Loucy (cell line): ENCODE data around the gene AZI2.
A peak's percentile ranks its signal among the peaks of the same experiment; 100 is the strongest.

ENCODE experiments used
- H2AFZ ChIP-seq: fragments of 200-600 bp; sonication (generic); 2 replicates; pipeline ENCODE4 v1.6.0; 2016; ENCODE audit warnings: antibody characterized with exemption, mild to moderate bottlenecking, low read length, moderate library complexity
- H3F3A ChIP-seq: fragments of 200-600 bp; 2 replicates; pipeline ENCODE4 v1.6.0; 2016; ENCODE audit warnings: antibody characterized with exemption, low read depth, mild to moderate bottlenecking
- H3K27me3 ChIP-seq: fragments of 200-600 bp; sonication (generic); 2 replicates; pipeline ENCODE4 v1.6.1; 2014; ENCODE audit warnings: low read length, mild to moderate bottlenecking; ENCODE audit not compliant: insufficient read depth, poor library complexity, severe bottlenecking
- H3K36me3 ChIP-seq: fragments of 200-600 bp; sonication (generic); 2 replicates; pipeline ENCODE4 v1.6.1; 2016; ENCODE audit warnings: low read length; ENCODE audit not compliant: insufficient read depth
- H3K4me1 ChIP-seq: fragments of 200-600 bp; sonication (generic); 2 replicates; pipeline ENCODE4 v1.5.1; 2014; ENCODE audit warnings: low read length, mild to moderate bottlenecking; ENCODE audit not compliant: insufficient read depth, poor library complexity, severe bottlenecking
- H3K4me2 ChIP-seq: fragments of 200-600 bp; sonication (generic); 2 replicates; pipeline ENCODE4 v1.6.0; 2014; ENCODE audit warnings: antibody characterized with exemption, low read length, low read depth, mild to moderate bottlenecking; ENCODE audit not compliant: poor library complexity, severe bottlenecking
- H3K4me3 ChIP-seq: fragments of 200-600 bp; sonication (generic); 2 replicates; pipeline ENCODE4 v1.5.1; 2014; ENCODE audit warnings: low read length, mild to moderate bottlenecking, mixed read lengths; ENCODE audit not compliant: poor library complexity, severe bottlenecking
- H3K79me2 ChIP-seq: fragments of 200-600 bp; sonication (generic); 2 replicates; pipeline ENCODE4 v1.6.1; 2014; ENCODE audit warnings: low read length; ENCODE audit not compliant: insufficient read depth
- H3K9ac ChIP-seq: fragments of 200-600 bp; sonication (generic); 2 replicates; pipeline ENCODE4 v1.6.0; 2014; ENCODE audit warnings: mild to moderate bottlenecking, low read depth, low read length, moderate library complexity; ENCODE audit not compliant: poor library complexity, severe bottlenecking
- H3K9me2 ChIP-seq: fragments of 200-600 bp; sonication (generic); replicated peaks from 2 replicates; pipeline ENCODE4 v1.6.1; 2016; ENCODE audit warnings: low read depth, low read length, mixed read lengths
- H3K9me3 ChIP-seq: fragments of 200-600 bp; sonication (generic); 2 replicates; pipeline ENCODE4 v1.6.1; 2014; ENCODE audit warnings: mild to moderate bottlenecking, antibody characterized with exemption, low read length, low read depth; ENCODE audit not compliant: insufficient read depth
- H4K20me1 ChIP-seq: fragments of 200-600 bp; sonication (generic); 2 replicates; pipeline ENCODE4 v1.6.0; 2014; ENCODE audit warnings: antibody characterized with exemption, low read length, mild to moderate bottlenecking; ENCODE audit not compliant: insufficient read depth, poor library complexity, severe bottlenecking
- EZH2phosphoT487 ChIP-seq: fragments of 200-600 bp; IDR thresholded peaks from 2 replicates; pipeline ENCODE4 v1.6.1; 2018; ENCODE audit warnings: antibody characterized with exemption, mild to moderate bottlenecking, moderate library complexity, borderline replicate concordance
- TF ChIP-seq, protein P1 (sequence below): fragments of 200-600 bp; sonication (generic); conservative IDR thresholded peaks from 2 replicates; pipeline ENCODE4 v1.5.1; 2014; ENCODE audit warnings: mild to moderate bottlenecking, antibody characterized with exemption, low read length

The AZI2 gene

DNA sequence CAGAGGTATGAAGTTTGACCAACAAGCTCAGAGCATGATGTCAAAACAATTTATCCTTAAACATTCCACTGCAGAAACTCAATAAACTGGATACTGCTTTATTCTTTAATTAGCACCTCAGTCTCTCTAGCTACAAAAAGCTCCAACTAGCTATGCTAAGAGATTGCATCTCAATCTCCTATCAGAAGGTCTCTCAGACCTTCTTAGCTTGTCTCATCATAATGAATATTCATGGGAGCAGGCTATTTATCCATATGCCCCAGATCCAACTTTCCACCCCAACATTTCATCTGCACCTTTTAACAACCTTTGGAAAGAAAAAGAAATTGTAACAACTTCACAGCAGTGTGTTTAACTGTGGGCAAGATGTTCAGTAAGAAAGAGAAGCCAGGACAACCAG is 11.4 kb downstream of the AZI2 start:
- no peak overlapping the region for H3K4me2 ChIP-seq
- peaks cover 17% of the 10 kb centered on the region for H3K4me1 ChIP-seq
- peaks cover 29% of the 10 kb centered on the region; the same call in 1 of the 2 replicates for H3K36me3 ChIP-seq
- no peaks in the 10 kb centered on the region for H3K9me3 ChIP-seq
- H4K20me1 ChIP-seq, result peaks cover 4% of the 10 kb centered on the region
- no peak overlapping the region for H3K4me3 ChIP-seq
- H3K79me2 ChIP-seq, result peaks cover 15% of the 10 kb centered on the region
- TF ChIP-seq, protein P1, sequence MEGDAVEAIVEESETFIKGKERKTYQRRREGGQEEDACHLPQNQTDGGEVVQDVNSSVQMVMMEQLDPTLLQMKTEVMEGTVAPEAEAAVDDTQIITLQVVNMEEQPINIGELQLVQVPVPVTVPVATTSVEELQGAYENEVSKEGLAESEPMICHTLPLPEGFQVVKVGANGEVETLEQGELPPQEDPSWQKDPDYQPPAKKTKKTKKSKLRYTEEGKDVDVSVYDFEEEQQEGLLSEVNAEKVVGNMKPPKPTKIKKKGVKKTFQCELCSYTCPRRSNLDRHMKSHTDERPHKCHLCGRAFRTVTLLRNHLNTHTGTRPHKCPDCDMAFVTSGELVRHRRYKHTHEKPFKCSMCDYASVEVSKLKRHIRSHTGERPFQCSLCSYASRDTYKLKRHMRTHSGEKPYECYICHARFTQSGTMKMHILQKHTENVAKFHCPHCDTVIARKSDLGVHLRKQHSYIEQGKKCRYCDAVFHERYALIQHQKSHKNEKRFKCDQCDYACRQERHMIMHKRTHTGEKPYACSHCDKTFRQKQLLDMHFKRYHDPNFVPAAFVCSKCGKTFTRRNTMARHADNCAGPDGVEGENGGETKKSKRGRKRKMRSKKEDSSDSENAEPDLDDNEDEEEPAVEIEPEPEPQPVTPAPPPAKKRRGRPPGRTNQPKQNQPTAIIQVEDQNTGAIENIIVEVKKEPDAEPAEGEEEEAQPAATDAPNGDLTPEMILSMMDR, result no peak
- no peak for TF ChIP-seq EZH2phosphoT487
- H3K27me3 ChIP-seq, result no peaks in the 10 kb centered on the region
- H3K9ac ChIP-seq, result no peak overlapping the region
- H3F3A ChIP-seq, result no peaks in the 10 kb centered on the region
- no peak overlapping the region for H2AFZ ChIP-seq
- no peaks in the 10 kb centered on the region for H3K9me2 ChIP-seq

DNA sequence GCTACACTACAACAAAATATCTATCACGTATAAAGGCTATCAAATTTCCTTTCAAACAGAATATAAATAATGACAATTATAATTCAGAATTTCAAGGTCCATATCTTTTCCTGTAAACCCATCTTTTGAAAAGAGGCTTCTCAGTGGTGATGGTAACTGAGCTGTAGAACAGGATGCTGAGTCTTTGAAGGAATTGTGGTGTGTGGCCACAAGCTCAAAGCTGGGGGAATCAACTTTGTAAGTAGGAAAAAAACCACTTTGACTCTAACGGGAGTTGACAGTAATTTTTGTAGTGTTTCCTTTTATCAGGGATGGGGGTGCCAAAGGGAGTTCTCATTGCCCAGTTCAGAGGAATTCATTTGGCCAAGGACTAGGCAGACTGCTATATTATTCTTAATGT is 13.4 kb downstream of the AZI2 start:
- Histone ChIP-seq H3K4me2 (no peak overlapping the region), H3K4me1 (peaks cover 7% of the 10 kb centered on the region), H3K36me3 (peaks cover 41% of the 10 kb centered on the region; the same call in 1 of the 2 replicates), H4K20me1 (no peaks in the 10 kb centered on the region), H3K9me3 (no peaks in the 10 kb centered on the region), H2AFZ (no peak overlapping the region), H3K27me3 (no peaks in the 10 kb centered on the region), H3K79me2 (peaks cover under 1% of the 10 kb centered on the region; the same call in 1 of the 2 replicates), H3F3A (no peaks in the 10 kb centered on the region), H3K9ac (no peak overlapping the region), H3K4me3 (no peak overlapping the region), H3K9me2 (no peaks in the 10 kb centered on the region)
- TF ChIP-seq, protein P1, result no peak
- no peak for TF ChIP-seq EZH2phosphoT487

DNA sequence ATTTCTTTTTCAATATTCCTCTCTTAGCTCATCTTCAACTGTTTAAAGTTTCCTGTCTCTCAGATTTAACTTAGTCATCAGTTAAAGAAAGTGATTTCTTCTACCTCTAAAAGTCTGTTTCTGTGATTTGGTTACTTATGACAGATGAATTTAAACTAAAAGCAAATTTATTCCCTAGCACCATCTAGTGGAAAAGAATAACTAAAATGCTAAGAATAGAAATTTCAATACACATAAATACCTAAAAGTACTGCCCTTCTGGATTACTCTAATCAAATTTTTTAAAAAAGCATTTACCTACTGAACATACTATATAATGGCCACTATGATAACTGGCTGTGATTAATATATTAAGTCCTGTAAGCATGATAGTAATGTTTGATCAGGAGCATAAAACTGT is 14.1 kb downstream of the AZI2 start:
- no peak overlapping the region for H3K9ac ChIP-seq
- no peak overlapping the region for H3K4me2 ChIP-seq
- H3K4me3 ChIP-seq, result no peak overlapping the region
- no peak overlapping the region for H2AFZ ChIP-seq
- TF ChIP-seq, protein P1, result peak; percentile 62
- TF ChIP-seq EZH2phosphoT487, result no peak
- H3K9me3 ChIP-seq, result no peaks in the 10 kb centered on the region
- no peaks in the 10 kb centered on the region for H3K27me3 ChIP-seq
- H3K9me2 ChIP-seq, result no peaks in the 10 kb centered on the region
- H4K20me1 ChIP-seq, result no peaks in the 10 kb centered on the region
- H3K79me2 ChIP-seq, result no peaks in the 10 kb centered on the region
- peaks cover 7% of the 10 kb centered on the region for H3K4me1 ChIP-seq
- no peaks in the 10 kb centered on the region for H3F3A ChIP-seq
- H3K36me3 ChIP-seq, result peaks cover 35% of the 10 kb centered on the region; the same call in 1 of the 2 replicates
